SK-N-SH treated with all-trans-retinoic acid at 6 μM for 48 hours (cell line): Measurements from ENCODE around the gene GFM2.

ENCODE experiments used
- ARNTL ChIP-seq: fragments of 450-650 bp; formaldehyde crosslinking; IDR thresholded peaks from 2 replicates; pipeline ENCODE4 v1.5.0; 2020; ENCODE audit warnings: low read depth, mild to moderate bottlenecking, moderate library complexity, borderline replicate concordance
- GLIS3 ChIP-seq: fragments of 250-450 bp; sonication (Bioruptor Pico); IDR thresholded peaks from 2 replicates; pipeline ENCODE4 v1.5.0; 2020; ENCODE audit warnings: mild to moderate bottlenecking, moderate library complexity
- RARB ChIP-seq: fragments of 250-450 bp; sonication (Bioruptor Pico); IDR thresholded peaks from 2 replicates; pipeline ENCODE4 v1.8.0; 2021; ENCODE audit warnings: mild to moderate bottlenecking, moderate library complexity

- no peak for TF ChIP-seq ARNTL (CRISPR knock-in tag)
- no peak for TF ChIP-seq RARB (CRISPR knock-in tag)
- TF ChIP-seq GLIS3 (CRISPR knock-in tag): no peak
These were observed 34.3 kb upstream of the GFM2 start for GRCh38 chr5:74801197-74801596.
